GM20431 (cell line): ENCODE measurements around the gene GAS7.

Source experiments
- in situ Hi-C: fragments of 300-500 bp; cut with MseI, MboI; formaldehyde crosslinking; loops from one replicate; pipeline ENCODE4 v1.15.0; 2020; ENCODE audit warnings: low sequenced_read_pairs; ENCODE audit not compliant: unreplicated experiment

Gene GAS7

GRCh38 chr17:10198509-10199249, at the start of gene GAS7:
Gene GAS7, minus strand, starts transcription at chr17:10198606.
- in situ Hi-C loops, result no loop called here

- in situ Hi-C loops, result loop anchor here (25.0 kb wide), 1 partner anchor 286 kb away; no protein-coding TSS in a partner anchor
Measured at GRCh38 chr17:10247810-10248209, 49.4 kb upstream of the GAS7 start.

- in situ Hi-C loops, result loop anchor here (25.0 kb wide), 1 partner anchor 282 kb away; no protein-coding TSS in a partner anchor
Measured at GRCh38 chr17:10243883-10244844, 45.8 kb upstream of the GAS7 start.

- in situ Hi-C loops, result loop anchor here (25.0 kb wide), 1 partner anchor 279 kb away; no protein-coding TSS in a partner anchor
Measured at GRCh38 chr17:10241781-10242180, 43.4 kb upstream of the GAS7 start.

- in situ Hi-C loops, result loop anchor here (25.0 kb wide), 1 partner anchor 276 kb away; no protein-coding TSS in a partner anchor
Measured at GRCh38 chr17:10238661-10239060, 40.3 kb upstream of the GAS7 start.

GRCh38 chr17:10234033-10234432, 35.6 kb upstream of the GAS7 start:
- in situ Hi-C loops, result loop anchor here (25.0 kb wide), 1 partner anchor 272 kb away; no protein-coding TSS in a partner anchor

GRCh38 chr17:10233161-10233560, 34.8 kb upstream of the GAS7 start:
- in situ Hi-C loops, result loop anchor here (25.0 kb wide), 1 partner anchor 271 kb away; no protein-coding TSS in a partner anchor

GRCh38 chr17:10229181-10229580, 30.8 kb upstream of the GAS7 start:
- in situ Hi-C loops, result loop anchor here (25.0 kb wide), 1 partner anchor 267 kb away; no protein-coding TSS in a partner anchor

- in situ Hi-C loops, result loop anchor here (25.0 kb wide), 1 partner anchor 265 kb away; no protein-coding TSS in a partner anchor
Measured at GRCh38 chr17:10226930-10227695, 28.7 kb upstream of the GAS7 start.

GRCh38 chr17:10224582-10225195, 26.3 kb upstream of the GAS7 start:
- in situ Hi-C loops, result loop anchor here (25.0 kb wide), 1 partner anchor 262 kb away; no protein-coding TSS in a partner anchor

GRCh38 chr17:10219193-10219592, 20.8 kb upstream of the GAS7 start:
- in situ Hi-C loops, result no loop called here

- in situ Hi-C loops, result no loop called here
Measured at GRCh38 chr17:10217916-10218315, 19.5 kb upstream of the GAS7 start.

- in situ Hi-C loops, result no loop called here
Measured at GRCh38 chr17:10216213-10216938, 18.0 kb upstream of the GAS7 start.

GRCh38 chr17:10215286-10215685, 16.9 kb upstream of the GAS7 start:
- in situ Hi-C loops, result no loop called here

GRCh38 chr17:10211666-10212065, 13.3 kb upstream of the GAS7 start:
- in situ Hi-C loops, result no loop called here

- in situ Hi-C loops, result no loop called here
Measured at GRCh38 chr17:10210151-10210574, 11.8 kb upstream of the GAS7 start.

GRCh38 chr17:10208604-10209193, 10.3 kb upstream of the GAS7 start:
- in situ Hi-C loops, result no loop called here

- in situ Hi-C loops, result no loop called here
Measured at GRCh38 chr17:10207153-10207552, 8.7 kb upstream of the GAS7 start.
